Activated CD8-positive, alpha-beta memory T cell treated with anti-CD3 and anti-CD28 coated beads, Interleukin-2, amount 50 U/mL, for 24 hours (primary cell): ENCODE measurements around the gene ZMYND10.

ENCODE experiments used
- DNase-seq: peaks from one replicate; pipeline ENCODE4 v3.0.0-alpha.2; 2020; ENCODE audit errors: extremely low read depth

Gene ZMYND10

DNA sequence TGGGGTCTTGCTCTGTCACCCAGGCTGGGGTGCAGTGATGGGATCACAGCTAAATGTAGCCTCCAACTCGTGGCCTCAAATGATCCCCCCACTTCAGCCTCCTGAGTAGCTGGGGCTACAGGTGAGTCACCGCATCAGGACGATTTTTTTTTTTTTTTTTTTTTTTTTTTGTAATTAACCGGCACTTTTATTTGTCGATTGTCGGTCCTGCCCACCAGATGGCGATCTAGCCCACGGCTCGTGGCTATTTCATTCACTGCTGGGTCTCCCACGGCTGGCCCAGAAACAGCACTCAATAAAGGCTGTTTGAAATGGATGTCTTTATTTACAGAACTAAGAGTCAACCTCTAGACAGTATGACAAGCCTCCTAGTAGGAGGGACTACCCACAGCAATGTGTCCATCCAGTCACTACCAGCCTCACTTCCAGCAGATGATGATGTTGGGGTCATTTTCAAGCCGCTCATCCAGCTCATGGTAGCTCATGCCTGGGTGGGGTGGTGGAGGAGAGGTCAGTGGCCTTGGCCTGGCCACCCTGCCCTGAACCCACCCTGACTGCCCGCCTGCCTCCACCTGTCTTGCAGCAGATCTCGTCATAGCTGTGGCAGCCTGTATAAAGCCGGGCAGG, 1.8 kb upstream of the ZMYND10 start:
- peak; percentile 37 for DNase-seq

DNA sequence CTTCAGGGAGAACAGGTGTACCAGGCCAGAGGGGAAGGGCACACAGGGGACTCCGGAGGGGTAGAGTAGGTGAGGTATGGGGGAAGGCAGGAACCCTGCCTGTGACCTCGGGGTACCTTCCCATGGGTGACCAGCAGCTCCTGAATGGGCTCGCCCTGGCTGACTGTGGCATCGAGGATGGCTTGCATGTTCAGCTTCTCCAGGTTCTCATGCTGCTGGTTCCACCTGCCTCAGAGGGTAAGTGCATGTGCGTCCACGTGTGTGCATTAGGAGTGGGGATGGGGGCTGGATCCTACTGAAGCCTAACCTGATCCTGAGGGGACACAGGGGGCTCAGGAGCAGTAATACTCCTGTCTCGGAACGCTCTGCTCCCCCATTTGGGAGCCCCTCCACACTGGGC, 524 bp downstream of the ZMYND10 start:
- no peak for DNase-seq

GRCh38 chr3:50342813-50343633, 2.5 kb downstream of the ZMYND10 start:
- no peak for DNase-seq

DNA sequence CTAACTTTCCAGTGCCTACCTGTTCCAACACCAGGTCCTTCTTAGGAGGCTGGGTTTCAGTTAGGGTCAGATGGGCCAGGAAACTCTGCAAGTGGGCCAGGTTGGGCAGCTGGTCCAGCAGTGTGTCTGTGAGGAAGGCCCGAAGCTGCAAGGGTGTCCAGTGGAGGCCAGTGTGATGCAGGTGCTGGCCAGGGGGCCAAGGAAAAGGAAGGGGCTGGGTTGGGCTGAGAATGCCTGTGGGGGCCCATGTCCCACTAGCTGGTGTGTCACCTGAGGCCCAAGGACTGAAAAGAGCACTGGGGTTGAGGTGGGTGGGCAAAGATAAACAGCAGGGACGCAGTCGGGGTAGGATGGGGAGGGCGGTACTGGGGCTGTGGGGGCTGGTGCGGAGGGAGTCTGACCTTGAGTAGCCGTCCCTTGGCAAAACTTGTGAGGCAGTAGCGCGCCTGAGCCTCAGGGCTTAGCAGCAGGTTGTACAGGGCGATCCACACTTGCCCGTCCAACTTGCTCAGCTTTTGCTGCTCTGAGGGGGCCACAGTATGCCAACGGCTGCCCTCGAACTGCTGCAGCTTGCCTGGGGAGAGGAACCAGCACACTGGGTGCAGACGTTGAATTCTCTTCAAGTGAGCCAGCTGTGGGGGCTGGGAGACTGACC, 3.4 kb downstream of the ZMYND10 start:
- DNase-seq = no peak

DNA sequence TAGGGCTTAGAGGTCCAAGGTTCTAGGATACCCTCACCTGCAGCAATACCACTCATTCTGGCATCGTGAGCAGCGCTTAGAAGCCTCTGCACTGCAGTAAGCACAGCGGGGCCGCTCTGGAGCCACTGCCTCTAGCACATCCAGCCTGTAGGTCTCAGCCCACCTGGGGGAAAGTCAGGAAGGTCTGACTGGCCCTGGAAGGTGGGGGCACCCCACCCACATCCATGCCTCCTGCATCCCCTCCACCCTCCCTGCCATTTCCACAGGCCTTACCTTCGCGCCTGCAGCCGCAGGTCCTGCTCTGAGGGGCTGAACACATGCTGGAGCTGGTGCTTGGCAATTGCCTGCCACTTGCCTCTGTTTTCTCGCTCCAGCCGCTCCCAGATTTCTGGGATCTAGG, 4.0 kb downstream of the ZMYND10 start:
- no peak for DNase-seq

DNA sequence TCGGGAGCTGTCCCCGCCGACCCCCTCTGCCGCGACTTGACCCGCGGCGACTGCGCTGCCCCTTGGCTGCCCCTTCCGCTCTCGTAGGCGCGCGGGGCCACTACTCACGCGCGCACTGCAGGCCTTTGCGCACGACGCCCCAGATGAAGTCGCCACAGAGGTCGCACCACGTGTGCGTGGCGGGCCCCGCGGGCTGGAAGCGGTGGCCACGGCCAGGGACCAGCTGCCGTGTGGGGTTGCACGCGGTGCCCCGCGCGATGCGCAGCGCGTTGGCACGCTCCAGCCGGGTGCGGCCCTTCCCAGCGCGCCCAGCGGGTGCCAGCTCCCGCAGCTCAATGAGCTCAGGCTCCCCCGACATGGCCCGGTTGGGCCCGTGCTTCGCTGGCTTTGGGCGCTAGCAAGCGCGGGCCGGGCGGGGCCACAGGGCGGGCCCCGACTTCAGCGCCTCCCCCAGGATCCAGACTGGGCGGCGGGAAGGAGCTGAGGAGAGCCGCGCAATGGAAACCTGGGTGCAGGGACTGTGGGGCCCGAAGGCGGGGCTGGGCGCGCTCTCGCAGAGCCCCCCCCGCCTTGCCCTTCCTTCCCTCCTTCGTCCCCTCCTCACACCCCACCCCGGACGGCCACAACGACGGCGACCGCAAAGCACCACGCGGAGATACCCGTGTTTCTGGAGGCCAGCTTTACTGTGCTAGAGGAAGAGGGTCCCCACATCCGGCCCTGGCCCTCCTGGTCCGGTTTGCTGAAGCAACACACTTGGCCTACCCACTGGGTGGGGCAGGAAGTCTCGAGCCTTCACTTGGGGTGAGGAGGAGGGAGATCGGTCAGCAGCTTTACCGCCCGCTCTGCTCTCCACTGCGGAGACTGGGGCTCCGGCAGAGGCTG, 4.8 kb downstream of the ZMYND10 start, which contains the start of gene RASSF1:
TSS of gene RASSF1 (minus strand) at position 389 of the 882 bp plus-strand sequence. CDS start at position 358, 31 bp downstream.
- no peak for DNase-seq

DNA sequence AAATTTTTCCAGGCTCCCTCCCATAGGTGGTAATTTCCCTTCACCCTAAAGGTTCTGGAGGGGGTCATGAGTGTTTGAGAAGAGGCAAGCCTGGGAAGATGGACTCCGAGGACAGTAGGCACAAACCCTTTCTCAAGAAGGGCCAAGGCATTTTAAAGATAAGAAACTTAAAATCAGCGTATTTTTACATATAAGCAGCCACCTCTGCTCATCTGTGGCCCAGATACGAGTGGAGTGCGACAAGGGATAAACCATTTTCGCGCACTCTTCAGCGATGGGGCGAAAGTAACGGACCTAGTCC, 5.4 kb downstream of the ZMYND10 start:
- DNase-seq = no peak

DNA sequence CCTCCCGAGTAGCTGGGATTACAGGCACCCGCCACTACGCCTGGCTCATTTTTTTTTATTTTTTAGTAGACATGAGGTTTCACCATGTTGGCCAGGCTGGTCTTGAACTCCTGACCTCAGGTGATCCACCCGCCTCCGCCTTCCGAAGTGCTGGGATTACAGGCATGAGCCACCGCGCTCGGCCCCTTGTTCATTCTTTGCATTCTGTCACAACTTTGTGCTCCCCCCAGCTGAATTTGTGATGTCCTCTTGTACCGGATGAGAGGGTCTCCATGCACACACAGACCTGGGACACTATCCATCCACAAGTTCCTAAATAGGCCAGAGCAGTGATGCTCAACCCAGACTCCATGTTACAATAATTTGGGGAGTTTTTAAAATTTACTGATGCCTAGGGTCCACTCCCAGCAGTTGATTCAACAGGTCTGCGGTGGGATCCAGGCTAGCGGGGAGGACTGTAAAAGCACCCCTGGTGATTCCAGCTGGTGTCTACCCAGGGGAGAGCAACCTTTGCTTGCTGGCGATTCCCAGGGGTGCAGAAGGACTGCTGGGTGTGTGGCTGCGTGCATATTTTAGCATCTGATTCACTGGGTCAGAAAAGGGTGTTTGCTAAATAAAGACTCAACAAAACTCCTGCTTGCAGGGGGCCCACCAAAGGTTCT, 5.9 kb downstream of the ZMYND10 start:
- DNase-seq = no peak

GRCh38 chr3:50338965-50339364, 6.6 kb downstream of the ZMYND10 start:
- DNase-seq = no peak

GRCh38 chr3:50337175-50337861, 8.2 kb downstream of the ZMYND10 start:
- peak; percentile 94 for DNase-seq

GRCh38 chr3:50336452-50337174, 8.9 kb downstream of the ZMYND10 start:
- DNase-seq = no peak

DNA sequence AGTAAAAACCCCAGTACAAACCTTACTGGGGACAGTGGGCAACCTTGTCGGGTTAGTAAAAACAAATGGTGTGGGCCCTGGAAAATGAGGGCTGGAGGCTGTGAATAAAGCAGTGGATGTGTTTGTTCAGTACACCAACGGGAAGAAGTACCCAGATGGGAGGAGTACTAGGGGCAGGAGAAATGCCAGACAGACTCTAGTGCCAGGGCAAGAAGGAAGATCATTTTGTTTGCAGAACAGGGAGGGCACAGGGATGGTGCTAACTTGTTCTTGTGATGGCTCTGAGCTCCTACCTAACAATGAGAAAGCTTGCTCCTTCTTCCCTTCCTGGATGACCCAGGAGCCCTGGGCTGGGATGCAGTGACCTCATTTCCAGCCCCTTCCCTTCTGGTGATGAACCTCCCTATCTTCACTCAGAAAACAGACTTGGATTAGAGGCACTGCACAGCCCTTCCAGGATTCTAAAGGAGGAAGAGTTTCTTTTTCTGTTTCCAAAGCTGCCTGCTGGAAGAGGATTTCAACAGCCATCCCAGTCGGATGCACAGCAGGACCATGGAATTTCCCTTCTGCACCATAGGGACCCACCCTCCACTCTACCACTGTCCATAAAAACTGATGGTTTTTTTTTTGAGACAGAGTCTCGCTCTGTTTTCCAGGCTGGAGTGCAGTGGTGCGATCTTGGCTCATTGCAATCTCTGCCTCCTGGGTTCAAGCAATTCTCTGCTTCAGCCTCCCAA, 11.0 kb downstream of the ZMYND10 start:
- DNase-seq = no peak

GRCh38 chr3:50333744-50334328, 11.7 kb downstream of the ZMYND10 start:
- no peak for DNase-seq

DNA sequence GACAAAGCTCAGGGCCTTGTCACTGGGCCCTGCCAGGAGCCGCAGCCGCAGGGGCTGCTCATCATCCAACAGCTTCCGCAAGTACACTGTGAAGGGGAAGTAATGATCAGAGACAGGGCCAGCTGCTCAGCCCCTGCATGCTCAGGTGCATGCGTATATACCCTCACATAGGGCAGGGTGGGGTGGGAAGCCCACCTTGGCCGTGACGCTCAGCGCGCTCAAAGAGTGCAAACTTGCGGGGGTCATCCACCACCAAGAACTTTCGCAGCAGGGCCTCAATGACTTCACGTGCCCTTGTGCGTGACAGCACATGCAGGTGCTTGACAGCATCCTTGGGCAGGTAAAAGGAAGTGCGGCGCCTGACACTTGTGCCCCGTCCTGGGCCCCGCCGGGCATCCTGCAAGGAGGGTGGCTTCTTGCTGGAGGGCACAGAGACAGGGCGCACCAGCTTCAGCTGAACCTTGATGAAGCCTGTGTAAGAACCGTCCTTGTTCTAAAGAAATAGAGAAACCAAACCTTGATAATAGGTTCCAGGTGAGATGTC, 14.1 kb downstream of the ZMYND10 start:
- DNase-seq = no peak

GRCh38 chr3:50330330-50330729, 15.2 kb downstream of the ZMYND10 start:
- no peak for DNase-seq

DNA sequence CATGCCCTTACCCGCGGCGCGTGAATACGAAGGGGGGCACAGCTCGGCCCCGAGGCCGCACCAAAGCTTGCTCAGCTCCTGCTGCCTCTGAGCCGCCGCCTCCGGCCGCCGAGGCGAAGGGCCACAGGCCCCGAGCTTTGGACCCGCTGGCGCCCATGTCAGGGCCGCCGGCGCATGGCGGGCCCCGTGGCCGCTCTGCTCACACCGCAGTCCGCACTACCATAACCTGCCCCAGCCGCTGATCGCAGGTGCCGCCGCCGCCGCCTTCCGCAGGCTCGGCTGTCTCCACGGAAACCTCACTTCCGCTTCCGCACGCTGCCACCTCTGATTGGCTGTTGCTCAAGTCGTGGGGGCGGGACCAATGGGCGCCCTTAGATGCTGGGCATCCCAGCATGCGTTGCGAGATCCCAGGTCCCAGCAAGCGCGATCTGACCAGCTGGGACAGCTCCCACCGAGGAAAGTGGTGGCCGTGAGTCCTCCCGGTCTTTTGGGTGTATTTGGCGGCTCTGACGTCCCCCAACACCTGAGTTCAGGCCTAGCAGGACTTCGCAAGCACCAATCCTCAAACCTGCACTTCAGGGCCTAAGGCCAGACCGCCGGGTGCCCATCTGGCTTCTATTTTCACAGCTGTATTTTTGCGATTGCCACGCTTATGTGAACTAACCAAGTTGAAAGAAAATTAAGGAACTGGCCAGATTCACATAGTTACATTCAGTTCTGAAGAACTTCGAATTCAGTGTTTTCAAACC, 17.4 kb downstream of the ZMYND10 start, which contains the start of gene TUSC2:
TSS of gene TUSC2 (minus strand) at position 281 of the 749 bp plus-strand sequence. CDS start at position 157, 124 bp downstream.
- peak; percentile 91 for DNase-seq

- no peak for DNase-seq
These were observed 18.4 kb downstream of the ZMYND10 start for GRCh38 chr3:50327129-50327528.

DNA sequence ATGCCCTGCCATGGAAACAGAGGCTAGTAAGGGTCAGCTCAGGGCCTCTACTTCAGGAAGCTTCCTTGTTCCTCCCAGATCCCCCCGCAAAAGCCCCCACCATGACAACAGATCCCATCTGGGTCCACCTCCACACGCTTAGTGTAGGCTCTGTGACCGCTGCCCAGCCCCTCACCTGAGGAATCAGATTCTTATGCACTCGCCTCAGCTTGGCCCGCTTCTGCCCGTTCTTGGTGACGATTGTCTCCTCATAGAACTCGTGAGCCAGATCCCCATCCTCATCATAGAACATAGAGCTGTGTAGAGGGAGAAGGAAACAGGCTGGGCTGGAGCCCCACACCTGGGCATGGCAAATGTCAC, 19.4 kb downstream of the ZMYND10 start:
- no peak for DNase-seq
